Renal pelvis (tissue), 4 donors: ENCODE results near the gene ERV3-1. TPM values are rescaled to one million over a fixed set of nuclear protein-coding genes. Genes with fewer than 3 reads are reported as not detected.
"Not testable (repeated sequence)": the region's sequence is repeated elsewhere in the genome, so short reads cannot be mapped to it uniquely, and the experiment has no call there.

ENCODE experiments used
- DNase-seq: peaks from one replicate; pipeline ENCODE4 v3.0.0-alpha.2; 2013
- polyA plus RNA-seq, 3 donors: library from polyadenylated mRNA; unstranded; fragments of 120-200 nt; gene quantifications; one replicate each; pipeline ENCODE4 v1.2.1, GENCODE V29; 2013; ENCODE audit not compliant: insufficient read length in 3 of 3

ERV3-1 gene
- polyA plus RNA-seq, 3 donors: 27.4 to 58.8 (median 48.8) TPM

- DNase-seq: peak; percentile 7
These were observed 59.1 kb downstream of the ERV3-1 start for GRCh38 chr7:64947252-64948000.

- DNase-seq: peak; percentile 10
These were observed 59.7 kb downstream of the ERV3-1 start for GRCh38 chr7:64946772-64947171.

- no peak for DNase-seq
These were observed 60.8 kb downstream of the ERV3-1 start for GRCh38 chr7:64945503-64946175.

- DNase-seq: not testable (repeated sequence)
These were observed 61.6 kb downstream of the ERV3-1 start for GRCh38 chr7:64944667-64945502.

Other genes starting within 250 kb of the ERV3-1 start
- gene ZNF138, start 212.3 kb downstream of the ERV3-1 start, polyA plus RNA-seq: 10 to 100 TPM; 12.6 to 17.6 (median 17.4) TPM
- gene ZNF273, start 103.4 kb downstream of the ERV3-1 start, polyA plus RNA-seq: 10 to 100 TPM in 2 of 3 donors, 1 to 10 TPM in 1; 7.8 to 10.8 (median 10.4) TPM
- gene ZNF117, start 15.7 kb downstream of the ERV3-1 start, polyA plus RNA-seq: 10 to 100 TPM; 24.9 to 58.9 (median 58.3) TPM